Lung (tissue), 12 donors: ENCODE results near the gene PPP1R3D. TPM values are rescaled to one million over a fixed set of nuclear protein-coding genes. Genes with fewer than 3 reads are reported as not detected.

ENCODE experiments used
- ATAC-seq: fragments of 200-7000 bp; cut with Tn5 transposase; one replicate; pipeline ENCODE4 v1.9.1; 2020; ENCODE audit warnings: moderate number of reproducible peaks; ENCODE audit not compliant: insufficient read depth, low FRiP score
- DNase-seq, 3 donors: peaks; one replicate each; pipeline ENCODE4 v3.0.0-alpha.2; 2013 to 2017
- H3K27ac ChIP-seq, 2 donors: one replicate each; pipeline ENCODE4 v1.5.1; 2013; ENCODE audit warnings: mild to moderate bottlenecking in 2 of 2, moderate library complexity in 2 of 2, control low read depth in 1 of 2, inconsistent platforms in 1 of 2, low read depth in 1 of 2, low read length in 1 of 2
- H3K27me3 ChIP-seq, 3 donors: one replicate each; pipeline ENCODE4 v1.5.1; 2013; ENCODE audit warnings: low read length in 2 of 3; ENCODE audit not compliant: control insufficient read depth in 3 of 3, insufficient read depth in 3 of 3
- H3K36me3 ChIP-seq, 4 donors: one replicate each; pipeline ENCODE4 v1.5.1; 2013; ENCODE audit warnings: low read length in 4 of 4, mild to moderate bottlenecking in 1 of 4, moderate library complexity in 1 of 4; ENCODE audit not compliant: control insufficient read depth in 4 of 4, insufficient read depth in 4 of 4
- H3K4me1 ChIP-seq, 5 donors: one replicate each; pipeline ENCODE4 v1.5.1; 2013; ENCODE audit warnings: low read length in 5 of 5, mild to moderate bottlenecking in 2 of 5, moderate library complexity in 1 of 5; ENCODE audit not compliant: control insufficient read depth in 5 of 5, insufficient read depth in 5 of 5
- H3K4me3 ChIP-seq: one replicate; pipeline ENCODE4 v1.5.1; 2013; ENCODE audit warnings: mild to moderate bottlenecking, control low read depth, moderate library complexity
- H3K9ac ChIP-seq, 2 donors: one replicate each; pipeline ENCODE4 v1.5.1; 2013; ENCODE audit warnings: low read length in 2 of 2, control low read depth in 1 of 2; ENCODE audit not compliant: insufficient read depth in 1 of 2
- H3K9me3 ChIP-seq, 4 donors: one replicate each; pipeline ENCODE4 v1.5.1; 2013; ENCODE audit warnings: low read length in 3 of 4, mild to moderate bottlenecking in 1 of 4, moderate library complexity in 1 of 4; ENCODE audit not compliant: control insufficient read depth in 4 of 4, insufficient read depth in 3 of 4
- CTCF ChIP-seq: IDR thresholded peaks from 2 replicates; pipeline ENCODE4 v1.5.1; 2012; ENCODE audit warnings: mild to moderate bottlenecking; ENCODE audit errors: control extremely low read depth, extremely low read depth
- WGBS, 2 donors: extraction: QIAGEN DNeasy Blood & Tissue Kit; methylation state at CpG; one replicate each; pipeline ENCODE4 v1.1.7; 2013; 5-methylcytosine and 5-hydroxymethylcytosine counted together
- polyA plus RNA-seq, 2 donors: library from polyadenylated mRNA; stranded (reverse); fragments of 200-250 nt; gene quantifications; one replicate each; pipeline ENCODE4 v1.2.1, GENCODE V29; 2013
- total RNA-seq, 2 donors: library from RNA; depleted of rRNA in 1 of 2; stranded (reverse); fragments of >200 nt in 1 of 2; gene quantifications; one replicate each; pipeline ENCODE4 v1.2.1, GENCODE V29; 2014 to 2021
- donor health status: control.
- donor health status: control.
- donor health status: Bipolar disorder and iron deficiency.
- donor health status: healthy.
- donor health status: DM: yes; HTN: yes; CAD: no.

Gene PPP1R3D
- total and polyA plus RNA-seq, 4 donors, result 3.8 to 11.8 (median 8.1) TPM

- TF ChIP-seq CTCF, result no peak
- Histone ChIP-seq H3K9ac (no peak overlapping the region), H3K27me3 (no peaks in the 10 kb centered on the region), H3K9me3 (no peaks in the 10 kb centered on the region), H3K4me3 (no peak overlapping the region), H3K27ac (no peak overlapping the region), H3K4me1 (peaks cover 0 to 6% (median 0%) of the 10 kb centered on the region in 5 donors), H3K36me3 (no peaks in the 10 kb centered on the region)
- no peak for DNase-seq
- ATAC-seq, result no peak
- WGBS, 2 donors, result 86 to 97% methylated on average over 1 of the region's 1 CpG
Observed at GRCh38 chr20:59971428-59971827, 31.3 kb upstream of the PPP1R3D start.

GRCh38 chr20:59966428-59966827 lies 26.3 kb upstream of the PPP1R3D start:
- DNase-seq (no peak), ATAC-seq (no peak)
- TF ChIP-seq CTCF, result no peak
- Histone ChIP-seq H3K4me1 (peaks cover 0 to 3% (median 0%) of the 10 kb centered on the region in 5 donors), H3K9ac (no peak overlapping the region), H3K4me3 (no peak overlapping the region), H3K9me3 (no peaks in the 10 kb centered on the region), H3K27ac (no peak overlapping the region), H3K36me3 (no peaks in the 10 kb centered on the region), H3K27me3 (no peaks in the 10 kb centered on the region)
- WGBS, 2 donors, result 84 to 93% methylated on average over 3 of the region's 3 CpGs

- ATAC-seq, result no peak
- Histone ChIP-seq H3K9me3 (no peaks in the 10 kb centered on the region), H3K4me3 (no peak overlapping the region), H3K9ac (no peak overlapping the region), H3K4me1 (no peaks in the 10 kb centered on the region), H3K27ac (no peak overlapping the region), H3K36me3 (no peaks in the 10 kb centered on the region), H3K27me3 (no peaks in the 10 kb centered on the region)
- no peak for DNase-seq
- TF ChIP-seq CTCF, result no peak
- WGBS, 2 donors, result 87 to 91% methylated on average over 6 of the region's 6 CpGs
Observed at GRCh38 chr20:59962155-59962554, 22.1 kb upstream of the PPP1R3D start.

GRCh38 chr20:59961423-59961822 lies 21.3 kb upstream of the PPP1R3D start:
- DNase-seq, result no peak
- Histone ChIP-seq H3K4me3 (no peak overlapping the region), H3K9ac (no peak overlapping the region), H3K27ac (no peak overlapping the region), H3K36me3 (no peaks in the 10 kb centered on the region), H3K9me3 (no peaks in the 10 kb centered on the region), H3K27me3 (no peaks in the 10 kb centered on the region), H3K4me1 (no peaks in the 10 kb centered on the region)
- TF ChIP-seq CTCF, result no peak
- WGBS, 2 donors, result 79 to 84% methylated on average over 2 of the region's 2 CpGs
- ATAC-seq, result no peak
